ENCODE results near the gene ARHGAP29.
A peak's percentile ranks its signal among the peaks of the same experiment; 100 is the strongest.

ARHGAP29 gene

GRCh38 chr1:94255476-94255875 is 18.1 kb upstream of the ARHGAP29 start:
- no peak overlapping the region for H3K4me3 ChIP-seq (ENCODE audit: low read depth, low read length)
- DNase-seq (ENCODE audit: low read depth) = no peak
- TF ChIP-seq CTCF (IDR thresholded peaks at IDR 0.05; ENCODE audit: insufficient read depth, low read depth, low read length, missing control alignments) = no peak

DNA sequence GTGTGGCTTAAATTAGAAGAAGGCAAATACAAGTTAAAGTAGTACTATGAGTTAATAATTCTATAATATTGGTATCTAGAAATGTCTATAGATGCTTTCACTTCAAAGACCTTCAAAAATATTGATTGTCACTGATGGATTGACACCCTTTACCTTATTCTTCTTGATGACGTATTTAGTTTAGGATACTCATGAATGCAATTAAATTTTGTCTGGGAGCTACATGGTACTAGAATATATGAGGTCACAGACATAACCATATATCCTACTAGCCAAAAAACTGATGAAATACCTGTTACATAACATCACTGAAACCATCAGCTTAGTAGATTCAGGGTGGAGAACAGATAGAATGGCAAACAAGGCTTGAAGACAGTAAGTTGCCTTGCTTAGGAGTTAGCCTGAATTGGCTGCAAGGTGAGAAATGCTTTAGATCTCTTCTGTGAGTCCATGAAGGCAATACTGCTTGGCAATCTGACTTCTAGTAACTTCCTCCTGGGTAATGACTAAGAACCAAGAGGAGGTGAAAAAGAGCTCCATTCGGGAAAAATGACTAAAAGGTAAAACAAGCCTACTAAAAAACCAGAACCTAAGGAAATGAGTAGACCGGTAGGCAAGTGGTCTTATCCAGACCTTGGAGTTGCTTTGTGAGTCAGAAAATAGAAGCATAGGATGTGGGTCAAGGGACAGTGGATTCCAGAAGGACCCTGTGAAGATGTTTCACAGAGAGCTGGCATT is 16.9 kb upstream of the ARHGAP29 start:
- TF ChIP-seq CTCF (IDR thresholded peaks at IDR 0.05; ENCODE audit: insufficient read depth, low read depth, low read length, missing control alignments) = no peak
- no peak overlapping the region for H3K4me3 ChIP-seq (ENCODE audit: low read depth, low read length)
- DNase-seq (ENCODE audit: low read depth) = no peak

DNA sequence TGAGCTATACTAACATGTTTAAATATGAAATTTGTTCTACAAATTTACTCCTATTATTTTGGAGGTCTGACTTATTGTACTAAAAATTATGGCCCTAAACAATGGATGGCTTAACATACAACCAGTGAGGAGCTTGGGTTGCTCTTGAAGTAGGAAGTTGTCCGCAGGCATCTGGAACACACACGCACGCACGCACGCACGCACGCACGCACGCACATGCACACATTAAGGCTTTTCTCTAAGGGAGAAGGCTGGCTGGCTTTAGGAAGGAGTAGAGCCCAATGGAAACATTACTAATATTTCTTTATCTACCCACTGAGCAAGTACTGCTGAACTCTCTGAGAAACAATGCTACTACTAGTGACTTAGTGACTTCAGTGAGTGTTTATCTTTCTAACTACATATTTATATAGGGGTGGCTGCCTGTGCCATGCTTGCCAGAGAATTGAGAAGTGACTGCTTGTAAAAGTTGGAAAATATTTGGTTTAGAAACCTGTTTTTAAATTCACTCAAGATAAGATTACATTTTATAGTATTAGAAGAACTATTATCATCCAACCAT is 16.2 kb upstream of the ARHGAP29 start:
- no peak for TF ChIP-seq CTCF (IDR thresholded peaks at IDR 0.05; ENCODE audit: insufficient read depth, low read depth, low read length, missing control alignments)
- no peak for DNase-seq (ENCODE audit: low read depth)
- no peak overlapping the region for H3K4me3 ChIP-seq (ENCODE audit: low read depth, low read length)

GRCh38 chr1:94250341-94250740 is 13.0 kb upstream of the ARHGAP29 start:
- no peak overlapping the region for H3K4me3 ChIP-seq (ENCODE audit: low read depth, low read length)
- no peak for DNase-seq (ENCODE audit: low read depth)
- no peak for TF ChIP-seq CTCF (IDR thresholded peaks at IDR 0.05; ENCODE audit: insufficient read depth, low read depth, low read length, missing control alignments)

GRCh38 chr1:94248956-94249688 is 11.7 kb upstream of the ARHGAP29 start:
- DNase-seq (ENCODE audit: low read depth) = no peak
- H3K4me3 ChIP-seq (ENCODE audit: low read depth, low read length) = no peak overlapping the region
- no peak for TF ChIP-seq CTCF (IDR thresholded peaks at IDR 0.05; ENCODE audit: insufficient read depth, low read depth, low read length, missing control alignments)

DNA sequence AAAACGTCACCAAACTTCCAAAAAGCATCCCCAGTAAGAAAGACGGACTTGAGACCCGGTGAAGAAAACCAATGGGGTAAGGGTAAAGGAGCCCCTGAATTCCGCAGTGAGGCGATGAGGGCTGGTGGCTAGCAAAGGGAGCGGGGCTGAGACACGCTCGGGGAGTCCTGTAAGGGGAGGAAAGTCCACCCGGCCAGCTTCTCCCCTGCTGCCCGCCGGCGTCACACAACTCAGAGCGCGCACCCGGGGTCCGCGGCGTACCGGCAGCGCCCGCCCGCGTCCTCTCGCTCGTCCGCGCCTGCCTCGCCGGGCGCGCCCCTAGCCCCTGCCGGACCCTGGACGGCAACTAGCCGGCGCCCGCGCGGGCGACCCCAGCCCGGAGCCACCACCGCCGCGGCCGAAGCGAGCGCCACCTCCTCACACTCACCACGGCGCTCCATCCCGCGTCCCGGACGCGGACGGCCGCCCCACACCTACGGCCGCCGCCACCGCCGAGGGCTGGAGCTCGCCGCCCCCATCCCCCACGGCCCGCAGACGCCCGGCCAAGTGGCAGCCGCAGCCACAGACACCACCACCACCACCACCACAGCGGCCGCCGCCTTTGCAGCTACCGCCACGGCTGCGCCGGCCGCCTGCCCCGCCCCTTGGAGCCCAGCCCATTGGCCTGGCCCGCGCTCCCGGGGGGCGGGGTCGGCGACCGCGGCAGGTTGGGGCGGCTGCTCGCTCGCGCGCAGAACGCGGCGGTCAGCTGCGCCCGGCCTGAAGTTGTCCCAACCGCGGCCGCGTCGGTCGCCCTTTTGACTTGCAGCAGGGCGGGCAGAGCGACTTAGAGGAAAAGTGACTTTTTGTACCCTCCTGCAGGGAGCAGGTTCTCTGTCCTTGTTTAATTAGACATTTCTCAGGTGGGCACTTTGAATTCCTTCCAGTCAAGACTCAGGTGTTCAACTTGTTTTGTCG is 10.0 kb upstream of the ARHGAP29 start:
- TF ChIP-seq CTCF (IDR thresholded peaks at IDR 0.05; ENCODE audit: insufficient read depth, low read depth, low read length, missing control alignments) = no peak
- no peak overlapping the region; the same call in 1 of the 2 replicates for H3K4me3 ChIP-seq (ENCODE audit: low read depth, low read length)
- DNase-seq (ENCODE audit: low read depth) = peak; percentile 44
